G401 (cell line): ENCODE data around the gene CMTM5. TPM values are rescaled to one million over a fixed set of nuclear protein-coding genes. Genes with fewer than 3 reads are reported as not detected.

Experiments
- DNase-seq: peaks from one replicate; pipeline ENCODE4 v3.0.0-alpha.2; 2015; ENCODE audit warnings: low spot score
- in situ Hi-C: cut with HindIII; loops from 2 replicates; pipeline ENCODE4 v1.10.0; 2016; ENCODE audit warnings: low sequenced_read_pairs, mixed read lengths
- total RNA-seq: library from RNA; depleted of rRNA; stranded (reverse); fragments of >200 nt; shearing (Covaris generic); gene quantifications from 2 replicates; pipeline ENCODE4 v1.2.3, GENCODE V29; 2014; rRNA removed

The CMTM5 gene
- not detected in 2 replicates for total RNA-seq

- peak; percentile 32 for DNase-seq
- in situ Hi-C loops = no loop called here
Measured at GRCh38 chr14:23376482-23377197, at the start of gene CMTM5. Gene CMTM5 (plus strand): TSS chr14:23377046. CDS start chr14:23377252, 206 bp downstream.

GRCh38 chr14:23327947-23328744 is 48.7 kb upstream of the CMTM5 start:
- DNase-seq = peak; percentile 86
- in situ Hi-C loops = no loop called here

- DNase-seq = no peak
- in situ Hi-C loops = no loop called here
Measured at GRCh38 chr14:23335623-23336022, 41.2 kb upstream of the CMTM5 start.

GRCh38 chr14:23339506-23340268 is 37.2 kb upstream of the CMTM5 start:
- in situ Hi-C loops = no loop called here
- no peak for DNase-seq

- in situ Hi-C loops = no loop called here
- no peak for DNase-seq
Measured at GRCh38 chr14:23344481-23344880, 32.4 kb upstream of the CMTM5 start.

- in situ Hi-C loops = no loop called here
- DNase-seq = no peak
Measured at GRCh38 chr14:23345987-23346692, 30.7 kb upstream of the CMTM5 start.

- in situ Hi-C loops = no loop called here
- DNase-seq = no peak
Measured at GRCh38 chr14:23346693-23347405, 30.0 kb upstream of the CMTM5 start.

- DNase-seq = no peak
Measured at GRCh38 chr14:23347406-23348296, 29.2 kb upstream of the CMTM5 start.

GRCh38 chr14:23348297-23348655 is 28.6 kb upstream of the CMTM5 start:
- in situ Hi-C loops = no loop called here
- DNase-seq = no peak

More at GRCh38 chr14:23347406-23348296, 29.2 kb upstream of the CMTM5 start:
- in situ Hi-C loops = no loop called here

- in situ Hi-C loops = no loop called here
Measured at GRCh38 chr14:23349156-23349845, 27.5 kb upstream of the CMTM5 start.

GRCh38 chr14:23351681-23352505 is 25.0 kb upstream of the CMTM5 start:
- in situ Hi-C loops = no loop called here
- peak; percentile 54 for DNase-seq

More at GRCh38 chr14:23349156-23349845, 27.5 kb upstream of the CMTM5 start:
- DNase-seq = no peak

GRCh38 chr14:23352506-23353432 is 24.1 kb upstream of the CMTM5 start, which contains the start of gene SLC22A17:
Gene SLC22A17 (minus strand): TSS chr14:23352887.
- peak; percentile 96 for DNase-seq
- in situ Hi-C loops = no loop called here

GRCh38 chr14:23353433-23353780 is 23.4 kb upstream of the CMTM5 start:
- in situ Hi-C loops = no loop called here
- no peak for DNase-seq

- DNase-seq = no peak
- in situ Hi-C loops = no loop called here
Measured at GRCh38 chr14:23354990-23355389, 21.9 kb upstream of the CMTM5 start.

- no peak for DNase-seq
- in situ Hi-C loops = no loop called here
Measured at GRCh38 chr14:23355871-23356435, 20.9 kb upstream of the CMTM5 start.
